GM12878 (cell line): ENCODE results near the gene SLC12A9. TPM values are rescaled to one million over a fixed set of nuclear protein-coding genes. Genes with fewer than 3 reads are reported as not detected.
A peak's percentile ranks its signal among the peaks of the same experiment; 100 is the strongest.

Source experiments
- ATAC-seq: fragments of 200-7000 bp; cut with Tn5 transposase; 3 replicates; pipeline ENCODE4 v1.9.1; 2020; ENCODE audit warnings: mild to moderate bottlenecking, moderate library complexity
- BruUV-seq: library from RNA; stranded (reverse); fragments of 400-500 nt; replicated peaks from 2 replicates; lab custom pipeline; 2021; lab: Mats Ljungman, UMichigan
- CTCF ChIA-PET: fragments of 300-600 bp; sonication (Branson Sonifier 250); formaldehyde crosslinking; extraction: SDS; loops from one replicate; lab custom pipeline; 2021; ENCODE audit warnings: inconsistent platforms; lab: Yijun Ruan, JAX
- POLR2A ChIA-PET: fragments of 350-600 bp; formaldehyde crosslinking; extraction: SDS; loops from one replicate; lab custom pipeline; 2021; ENCODE audit warnings: inconsistent platforms; lab: Charles Lee
- RAD21 ChIA-PET: fragments of 300-600 bp; sonication (Branson Sonifier 250); formaldehyde crosslinking; loops from one replicate; lab custom pipeline; 2023; ENCODE audit warnings: antibody characterized with exemption; ENCODE audit not compliant: unreplicated experiment; lab: Charles Lee
- SMC1A ChIA-PET: fragments of 300-600 bp; sonication (Branson Sonifier 250); formaldehyde crosslinking; loops from one replicate; lab custom pipeline; 2023; ENCODE audit not compliant: unreplicated experiment, uncharacterized antibody; lab: Charles Lee
- DNase-seq: peaks from one replicate; pipeline ENCODE4 v3.0.0-alpha.2; 2011; ENCODE audit warnings: low read depth, low spot score
- FAIRE-seq: peaks from 3 replicates; lab custom pipeline; 2011; peaks lifted over from hg19 to GRCh38; lab: Jason Lieb, UNC
- H2AFZ ChIP-seq: 2 replicates; pipeline ENCODE4 v1.6.0; 2011; ENCODE audit warnings: low read depth, low read length, control low read depth; ENCODE audit not compliant: control insufficient read depth
- H3K27ac ChIP-seq: 2 replicates; pipeline ENCODE4 v1.5.1; 2011; ENCODE audit warnings: control low read depth; ENCODE audit not compliant: control insufficient read depth, insufficient read depth
- H3K27me3 ChIP-seq, 2 experiments: replicated peaks in 1 of 2; 2 replicates each; pipeline versions ENCODE4 v1.6.0 to v1.6.1; 2011; ENCODE audit warnings: low read length in 1 of 2; ENCODE audit not compliant: control insufficient read depth in 2 of 2, insufficient read depth in 2 of 2
- H3K36me3 ChIP-seq, 2 experiments: 2 replicates each; pipeline ENCODE4 v1.5.1; 2011; ENCODE audit warnings: low read length in 1 of 2; ENCODE audit not compliant: control insufficient read depth in 2 of 2, insufficient read depth in 2 of 2
- H3K4me1 ChIP-seq: 2 replicates; pipeline ENCODE4 v1.6.1; 2011; ENCODE audit warnings: mild to moderate bottlenecking, low read length, moderate library complexity, mixed read lengths; ENCODE audit not compliant: control insufficient read depth, insufficient read depth
- H3K4me2 ChIP-seq: 2 replicates; pipeline ENCODE4 v1.6.0; 2011; ENCODE audit warnings: control low read depth; ENCODE audit not compliant: control insufficient read depth, insufficient read depth
- H3K4me3 ChIP-seq: fragments of 200-600 bp; sonication (generic); 2 replicates; pipeline ENCODE4 v1.5.1; 2016
- H3K79me2 ChIP-seq: 2 replicates; pipeline ENCODE4 v1.6.0; 2011; ENCODE audit warnings: low read length; ENCODE audit not compliant: control insufficient read depth, insufficient read depth
- H3K9ac ChIP-seq: 2 replicates; pipeline ENCODE4 v1.8.0; 2011; ENCODE audit warnings: low read length, control low read depth, mixed read lengths; ENCODE audit not compliant: control insufficient read depth, insufficient read depth
- H3K9me3 ChIP-seq: replicated peaks from 3 replicates; pipeline ENCODE4 v1.5.1; 2011; ENCODE audit warnings: mild to moderate bottlenecking, low read length; ENCODE audit not compliant: control insufficient read depth, insufficient read depth
- H4K20me1 ChIP-seq: 2 replicates; pipeline ENCODE4 v1.6.0; 2011; ENCODE audit not compliant: control insufficient read depth, insufficient read depth
- BACH1 ChIP-seq: fragments of 450-650 bp; IDR thresholded peaks from 2 replicates; pipeline ENCODE4 v1.6.1; 2017; ENCODE audit warnings: mild to moderate bottlenecking, borderline replicate concordance
- ELK1 ChIP-seq: IDR thresholded peaks from 2 replicates; pipeline ENCODE4 v1.6.1; 2012; ENCODE audit warnings: low read depth, low read length, improper control_type of control experiment
- MYB ChIP-seq: fragments of 150-350 bp; IDR thresholded peaks from 2 replicates; pipeline ENCODE4 v1.6.1; 2014; ENCODE audit warnings: mild to moderate bottlenecking, low read depth, low read length, borderline replicate concordance
- NFYA ChIP-seq: IDR thresholded peaks from 2 replicates; pipeline ENCODE4 v1.6.1; 2011; ENCODE audit warnings: low read depth, mild to moderate bottlenecking, low read length, improper control_type of control experiment, borderline replicate concordance
- PAX8 ChIP-seq: fragments of 450-650 bp; IDR thresholded peaks from 2 replicates; pipeline ENCODE4 v1.6.1; 2017; ENCODE audit warnings: mild to moderate bottlenecking, moderate library complexity
- POLR2A ChIP-seq: IDR thresholded peaks from 2 replicates; pipeline ENCODE4 v1.6.1; 2011; ENCODE audit warnings: low read depth, mild to moderate bottlenecking, low read length
- RFX5 ChIP-seq: IDR thresholded peaks from 2 replicates; pipeline ENCODE4 v1.6.1; 2011; ENCODE audit warnings: low read depth, low read length, improper control_type of control experiment
- SMAD1 ChIP-seq: fragments of 450-650 bp; IDR thresholded peaks from 2 replicates; pipeline ENCODE4 v1.6.1; 2018; ENCODE audit warnings: mild to moderate bottlenecking, low read depth; ENCODE audit not compliant: partially characterized antibody
- SREBF1 ChIP-seq: IDR thresholded peaks from 2 replicates; pipeline ENCODE4 v1.6.1; 2012; ENCODE audit warnings: mild to moderate bottlenecking, low read length
- YY1 ChIP-seq: IDR thresholded peaks from 2 replicates; pipeline ENCODE4 v1.6.1; 2011; ENCODE audit warnings: low read depth, mild to moderate bottlenecking, low read length
- ZNF384 ChIP-seq: IDR thresholded peaks from 2 replicates; pipeline ENCODE4 v1.6.1; 2012; ENCODE audit warnings: low read depth, mild to moderate bottlenecking, low read length, improper control_type of control experiment, borderline replicate concordance
- WGBS: methylation state at CpG from one replicate; pipeline ENCODE4 v1.1.6; 2016; ENCODE audit warnings: low lambda C conversion rate; ENCODE audit not compliant: insufficient replicate concordance, insufficient coverage; ENCODE audit errors: missing lambda C conversion rate; 5-methylcytosine and 5-hydroxymethylcytosine counted together
- in situ Hi-C: fragments of 300-500 bp; cut with MboI; formaldehyde crosslinking; loops from 9 replicates; pipeline ENCODE4 v1.14.3; 2018; ENCODE audit warnings: mixed read lengths
- intact Hi-C: fragments of 100-400 bp; cut with micrococcal nuclease; formaldehyde crosslinking; loops from one replicate; pipeline ENCODE4 v1.14.2; 2022; ENCODE audit not compliant: unreplicated experiment
- polyA plus RNA-seq, 11 experiments: library from polyadenylated mRNA; depleted of rRNA in 4 of 11; unstranded in 6 of 11; stranded (reverse) in 5 of 11; fragments of >200 nt; fragmentation: Nextera tagmentation in 4 of 11; fragmentation: Illumina TruSeq in 1 of 11; extraction: Ambion mirVana in 4 of 11; extraction: Trizol in 1 of 11; gene quantifications; 1 replicate in 1 of 11; 2 replicates in 10 of 11; pipeline versions ENCODE4 v1.2.1 to v1.2.3, GENCODE V29; 2011 to 2016; ENCODE audit warnings: inconsistent platforms in 2 of 11, missing spikeins in 2 of 11, low read depth in 1 of 11
- total RNA-seq, 4 experiments: library from RNA; depleted of rRNA in 3 of 4; stranded (reverse); fragments of >200 nt in 3 of 4; fragmentation: Illumina TruSeq in 1 of 4; extraction: Trizol in 1 of 4; gene quantifications; 2 replicates each; pipeline versions ENCODE4 v1.2.1 to v1.2.3, GENCODE V29; 2013 to 2021
- TF ChIP-seq, protein P1 (sequence below): IDR thresholded peaks from 2 replicates; pipeline ENCODE4 v1.6.1; 2011; ENCODE audit warnings: mild to moderate bottlenecking, low read depth, low read length, moderate library complexity; ENCODE audit not compliant: insufficient replicate concordance
- TF ChIP-seq, protein P2 (sequence below): fragments of 450-650 bp; IDR thresholded peaks from 2 replicates; pipeline ENCODE4 v1.6.1; 2018; ENCODE audit warnings: borderline replicate concordance, mild to moderate bottlenecking; ENCODE audit not compliant: partially characterized antibody
- TF ChIP-seq, protein P3 (sequence below): IDR thresholded peaks from 2 replicates; pipeline ENCODE4 v1.6.1; 2012; ENCODE audit warnings: low read length, inconsistent platforms
- TF ChIP-seq, protein P4 (sequence below): fragments of 450-650 bp; IDR thresholded peaks from 2 replicates; pipeline ENCODE4 v1.6.1; 2017; ENCODE audit warnings: borderline replicate concordance

Gene SLC12A9
- total and polyA plus RNA-seq, 10 of the 15 experiments (the other 5 are each of a cell fraction or from before 2014, with no cell fraction given) = 0.24 to 18.5 (median 9.4) TPM

DNA sequence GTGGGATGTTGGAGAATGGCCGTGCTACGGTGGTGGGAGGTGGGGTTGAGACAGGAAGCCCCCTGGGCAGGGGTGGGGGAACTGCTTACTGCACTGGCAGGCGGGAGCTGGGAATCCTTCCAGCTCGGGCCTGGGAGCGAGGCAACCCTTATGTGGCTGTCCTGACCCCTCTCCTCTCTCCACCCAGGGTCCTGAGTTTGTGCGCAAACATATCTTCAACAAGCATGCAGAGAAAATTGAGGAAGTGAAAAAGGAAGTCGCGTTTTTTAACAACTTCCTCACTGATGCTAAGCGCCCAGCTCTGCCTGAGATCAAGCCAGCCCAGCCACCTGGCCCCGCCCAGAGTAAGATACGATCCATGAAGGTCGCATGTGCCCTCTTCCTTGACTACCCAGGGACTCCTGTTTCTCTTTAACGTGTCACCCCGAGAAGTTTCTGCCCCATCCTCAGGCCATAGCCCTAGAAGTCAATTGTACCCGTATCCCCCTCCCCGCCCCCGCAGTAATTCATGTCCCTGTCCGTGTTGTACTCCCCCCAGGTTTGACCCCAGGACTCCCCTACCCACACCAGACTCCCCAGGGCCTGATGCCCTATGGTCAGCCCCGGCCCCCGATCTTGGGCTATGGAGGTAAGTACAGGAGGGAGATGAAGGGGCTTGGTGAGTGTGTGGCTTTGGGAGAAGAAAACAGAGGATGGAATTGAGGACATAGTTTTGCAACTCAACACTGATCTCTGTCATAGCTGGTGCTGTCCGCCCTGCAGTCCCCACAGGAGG, 35.2 kb downstream of the SLC12A9 start:
- ChIA-PET RAD21 (interaction anchor here (0.5 to 1.9 kb wide), 4 partner anchors 13 to 35 kb away, joined by 3 to 7 read pairs (median 6); partner anchors contain the start of genes SLC12A9 and SRRT), POLR2A (interaction anchor here (0.5 to 6.7 kb wide), 5 partner anchors 12 to 87 kb away, joined by 3 to 131 read pairs (median 4); partner anchors contain the start of genes SLC12A9 and SRRT), CTCF (interaction anchor here (0.9 to 1.2 kb wide), 3 partner anchors 10 to 35 kb away, joined by 3 to 7 read pairs (median 7); partner anchors contain the start of gene SLC12A9), SMC1A (interaction anchor here (1.1 to 4.4 kb wide), 4 partner anchors 10 to 197 kb away, joined by 3 to 33 read pairs (median 10); partner anchors contain the start of genes SLC12A9 and TRIM56)
- DNase-seq (peak; percentile 39), ATAC-seq (peak; percentile 58), FAIRE-seq (peak; percentile 93)
- Histone ChIP-seq H3K27ac (peak overlapping the region; percentile 66), H4K20me1 (no peaks in the 10 kb centered on the region), H3K9me3 (no peaks in the 10 kb centered on the region), H3K9ac (peak overlapping the region; percentile 83), H3K27me3 (no peaks in the 10 kb centered on the region), H3K4me2 (peak overlapping the region; percentile 94), H3K79me2 (peaks cover 18% of the 10 kb centered on the region), H3K4me3 (peak overlapping the region; percentile 87), H2AFZ (no peak overlapping the region), H3K4me1 (peaks cover 30% of the 10 kb centered on the region), H3K36me3 (peaks cover 26 to 49% of the 10 kb centered on the region in 2 experiments)
- in situ Hi-C loops (no loop called here), intact Hi-C loops (no loop called here)
- TSS peak; percentile 69 for BruUV-seq
- WGBS = 3% methylated on average over 18 of the region's 21 CpGs
- TF ChIP-seq SMAD1 (no peak), YY1 (no peak), RFX5 (no peak), MYB (no peak), ZNF384 (no peak; the same call in 1 of the 2 replicates), POLR2A (peak; percentile 62), ELK1 (no peak), PAX8 (no peak), BACH1 (no peak), SREBF1 (no peak), NFYA (no peak)
- TF ChIP-seq, protein P1, sequence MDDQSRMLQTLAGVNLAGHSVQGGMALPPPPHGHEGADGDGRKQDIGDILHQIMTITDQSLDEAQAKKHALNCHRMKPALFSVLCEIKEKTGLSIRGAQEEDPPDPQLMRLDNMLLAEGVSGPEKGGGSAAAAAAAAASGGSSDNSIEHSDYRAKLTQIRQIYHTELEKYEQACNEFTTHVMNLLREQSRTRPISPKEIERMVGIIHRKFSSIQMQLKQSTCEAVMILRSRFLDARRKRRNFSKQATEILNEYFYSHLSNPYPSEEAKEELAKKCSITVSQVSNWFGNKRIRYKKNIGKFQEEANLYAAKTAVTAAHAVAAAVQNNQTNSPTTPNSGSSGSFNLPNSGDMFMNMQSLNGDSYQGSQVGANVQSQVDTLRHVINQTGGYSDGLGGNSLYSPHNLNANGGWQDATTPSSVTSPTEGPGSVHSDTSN = no peak
- TF ChIP-seq, protein P2, sequence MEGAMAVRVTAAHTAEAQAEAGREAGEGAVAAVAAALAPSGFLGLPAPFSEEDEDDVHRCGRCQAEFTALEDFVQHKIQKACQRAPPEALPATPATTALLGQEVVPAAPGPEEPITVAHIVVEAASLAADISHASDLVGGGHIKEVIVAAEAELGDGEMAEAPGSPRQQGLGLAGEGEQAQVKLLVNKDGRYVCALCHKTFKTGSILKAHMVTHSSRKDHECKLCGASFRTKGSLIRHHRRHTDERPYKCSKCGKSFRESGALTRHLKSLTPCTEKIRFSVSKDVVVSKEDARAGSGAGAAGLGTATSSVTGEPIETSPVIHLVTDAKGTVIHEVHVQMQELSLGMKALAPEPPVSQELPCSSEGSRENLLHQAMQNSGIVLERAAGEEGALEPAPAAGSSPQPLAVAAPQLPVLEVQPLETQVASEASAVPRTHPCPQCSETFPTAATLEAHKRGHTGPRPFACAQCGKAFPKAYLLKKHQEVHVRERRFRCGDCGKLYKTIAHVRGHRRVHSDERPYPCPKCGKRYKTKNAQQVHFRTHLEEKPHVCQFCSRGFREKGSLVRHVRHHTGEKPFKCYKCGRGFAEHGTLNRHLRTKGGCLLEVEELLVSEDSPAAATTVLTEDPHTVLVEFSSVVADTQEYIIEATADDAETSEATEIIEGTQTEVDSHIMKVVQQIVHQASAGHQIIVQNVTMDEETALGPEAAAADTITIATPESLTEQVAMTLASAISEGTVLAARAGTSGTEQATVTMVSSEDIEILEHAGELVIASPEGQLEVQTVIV = no peak
- TF ChIP-seq, protein P3, sequence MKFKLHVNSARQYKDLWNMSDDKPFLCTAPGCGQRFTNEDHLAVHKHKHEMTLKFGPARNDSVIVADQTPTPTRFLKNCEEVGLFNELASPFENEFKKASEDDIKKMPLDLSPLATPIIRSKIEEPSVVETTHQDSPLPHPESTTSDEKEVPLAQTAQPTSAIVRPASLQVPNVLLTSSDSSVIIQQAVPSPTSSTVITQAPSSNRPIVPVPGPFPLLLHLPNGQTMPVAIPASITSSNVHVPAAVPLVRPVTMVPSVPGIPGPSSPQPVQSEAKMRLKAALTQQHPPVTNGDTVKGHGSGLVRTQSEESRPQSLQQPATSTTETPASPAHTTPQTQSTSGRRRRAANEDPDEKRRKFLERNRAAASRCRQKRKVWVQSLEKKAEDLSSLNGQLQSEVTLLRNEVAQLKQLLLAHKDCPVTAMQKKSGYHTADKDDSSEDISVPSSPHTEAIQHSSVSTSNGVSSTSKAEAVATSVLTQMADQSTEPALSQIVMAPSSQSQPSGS = no peak
- TF ChIP-seq, protein P4, sequence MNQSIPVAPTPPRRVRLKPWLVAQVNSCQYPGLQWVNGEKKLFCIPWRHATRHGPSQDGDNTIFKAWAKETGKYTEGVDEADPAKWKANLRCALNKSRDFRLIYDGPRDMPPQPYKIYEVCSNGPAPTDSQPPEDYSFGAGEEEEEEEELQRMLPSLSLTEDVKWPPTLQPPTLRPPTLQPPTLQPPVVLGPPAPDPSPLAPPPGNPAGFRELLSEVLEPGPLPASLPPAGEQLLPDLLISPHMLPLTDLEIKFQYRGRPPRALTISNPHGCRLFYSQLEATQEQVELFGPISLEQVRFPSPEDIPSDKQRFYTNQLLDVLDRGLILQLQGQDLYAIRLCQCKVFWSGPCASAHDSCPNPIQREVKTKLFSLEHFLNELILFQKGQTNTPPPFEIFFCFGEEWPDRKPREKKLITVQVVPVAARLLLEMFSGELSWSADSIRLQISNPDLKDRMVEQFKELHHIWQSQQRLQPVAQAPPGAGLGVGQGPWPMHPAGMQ = no peak
